ENCODE data around the gene SCNN1B. TPM values are rescaled to one million over a fixed set of nuclear protein-coding genes. Genes with fewer than 3 reads are reported as not detected.

The SCNN1B gene
- total RNA-seq, 1 experiment from 2014 or later = 2.5 TPM

GRCh38 chr16:23357761-23358290 is 55.7 kb downstream of the SCNN1B start:
- DNase-seq (ENCODE audit: low spot score) = no peak
- Histone ChIP-seq H3K27ac (ENCODE audit: low read depth, low read length, poor library complexity, severe bottlenecking) (no peak overlapping the region), H3K27me3 (replicated peaks; ENCODE audit: insufficient read depth, low read depth, low read length, poor library complexity) (no peaks in the 10 kb centered on the region), H3K4me3 (ENCODE audit: low read depth, low read length, poor library complexity, severe bottlenecking) (no peak overlapping the region), H3K9me3 (ENCODE audit: low read depth, low read length, poor library complexity, severe bottlenecking) (no peaks in the 10 kb centered on the region), H3K36me3 (ENCODE audit: insufficient read depth, low read length, poor library complexity, severe bottlenecking) (no peaks in the 10 kb centered on the region), H3K4me1 (ENCODE audit: insufficient read depth, low read length, poor library complexity, severe bottlenecking) (no peaks in the 10 kb centered on the region)
- ChIA-PET POLR2A (ENCODE audit: low non-redundant PET) (no interaction called here), CTCF (no interaction called here)
- no TSS peak for BruUV-seq (replicated peaks)
- intact Hi-C loops (cut with micrococcal nuclease; ENCODE audit: unreplicated experiment) = no loop called here
- TF ChIP-seq, protein P1, sequence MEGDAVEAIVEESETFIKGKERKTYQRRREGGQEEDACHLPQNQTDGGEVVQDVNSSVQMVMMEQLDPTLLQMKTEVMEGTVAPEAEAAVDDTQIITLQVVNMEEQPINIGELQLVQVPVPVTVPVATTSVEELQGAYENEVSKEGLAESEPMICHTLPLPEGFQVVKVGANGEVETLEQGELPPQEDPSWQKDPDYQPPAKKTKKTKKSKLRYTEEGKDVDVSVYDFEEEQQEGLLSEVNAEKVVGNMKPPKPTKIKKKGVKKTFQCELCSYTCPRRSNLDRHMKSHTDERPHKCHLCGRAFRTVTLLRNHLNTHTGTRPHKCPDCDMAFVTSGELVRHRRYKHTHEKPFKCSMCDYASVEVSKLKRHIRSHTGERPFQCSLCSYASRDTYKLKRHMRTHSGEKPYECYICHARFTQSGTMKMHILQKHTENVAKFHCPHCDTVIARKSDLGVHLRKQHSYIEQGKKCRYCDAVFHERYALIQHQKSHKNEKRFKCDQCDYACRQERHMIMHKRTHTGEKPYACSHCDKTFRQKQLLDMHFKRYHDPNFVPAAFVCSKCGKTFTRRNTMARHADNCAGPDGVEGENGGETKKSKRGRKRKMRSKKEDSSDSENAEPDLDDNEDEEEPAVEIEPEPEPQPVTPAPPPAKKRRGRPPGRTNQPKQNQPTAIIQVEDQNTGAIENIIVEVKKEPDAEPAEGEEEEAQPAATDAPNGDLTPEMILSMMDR (conservative IDR thresholded peaks at IDR 0.05; ENCODE audit: low read depth, low read length) = no peak
- no peak for TF ChIP-seq EZH2 (IDR thresholded peaks at IDR 0.05; ENCODE audit: borderline replicate concordance, low read depth, low read length, poor library complexity, severe bottlenecking)

DNA sequence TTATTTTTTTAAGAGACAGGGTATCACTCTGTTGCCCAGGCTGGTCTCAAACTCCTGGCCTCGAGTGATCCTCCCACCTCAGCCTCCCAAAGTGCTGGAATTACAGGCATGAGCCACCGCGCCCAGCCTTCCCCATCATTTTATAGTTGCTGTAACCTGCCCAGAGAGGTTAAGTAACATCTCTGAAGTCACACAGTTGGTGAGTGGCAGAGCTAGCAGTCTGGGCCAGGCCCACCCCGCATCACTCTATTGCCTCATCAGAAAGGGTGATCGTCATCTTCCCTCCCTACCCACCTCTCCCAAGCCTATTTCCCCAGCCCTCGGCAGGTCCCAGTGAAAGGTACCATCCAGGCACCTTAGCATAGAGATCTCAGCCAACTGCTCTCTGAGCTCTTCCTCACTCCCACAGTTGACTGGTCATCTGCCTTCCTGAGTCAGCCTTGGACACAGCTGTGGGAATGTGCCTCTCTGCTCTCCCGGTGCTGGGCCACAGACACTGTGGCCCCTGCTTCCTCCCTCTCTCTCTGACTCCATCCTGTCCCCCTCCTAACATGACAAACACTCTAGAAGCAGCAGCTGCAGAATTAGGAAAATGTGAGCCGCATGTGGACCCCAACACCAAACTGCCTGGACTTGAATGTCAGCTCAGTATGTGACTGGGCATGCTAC is 57.1 kb downstream of the SCNN1B start:
- DNase-seq (ENCODE audit: low spot score) = no peak
- Histone ChIP-seq H3K4me3 (ENCODE audit: low read depth, low read length, poor library complexity, severe bottlenecking) (no peak overlapping the region), H3K27me3 (replicated peaks; ENCODE audit: insufficient read depth, low read depth, low read length, poor library complexity) (no peaks in the 10 kb centered on the region), H3K27ac (ENCODE audit: low read depth, low read length, poor library complexity, severe bottlenecking) (no peak overlapping the region), H3K9me3 (ENCODE audit: low read depth, low read length, poor library complexity, severe bottlenecking) (no peaks in the 10 kb centered on the region), H3K4me1 (ENCODE audit: insufficient read depth, low read length, poor library complexity, severe bottlenecking) (no peaks in the 10 kb centered on the region), H3K36me3 (ENCODE audit: insufficient read depth, low read length, poor library complexity, severe bottlenecking) (no peaks in the 10 kb centered on the region)
- intact Hi-C loops (cut with micrococcal nuclease; ENCODE audit: unreplicated experiment) = no loop called here
- CTCF ChIA-PET = no interaction called here
- POLR2A ChIA-PET (ENCODE audit: low non-redundant PET) = interaction anchor here (0.6 kb wide), 1 partner anchor 605 kb away, joined by 3 read pairs; no protein-coding TSS in a partner anchor
- TF ChIP-seq, protein P1 (conservative IDR thresholded peaks at IDR 0.05; ENCODE audit: low read depth, low read length) = no peak
- no peak for TF ChIP-seq EZH2 (IDR thresholded peaks at IDR 0.05; ENCODE audit: borderline replicate concordance, low read depth, low read length, poor library complexity, severe bottlenecking)
- BruUV-seq (replicated peaks) = no TSS peak

DNA sequence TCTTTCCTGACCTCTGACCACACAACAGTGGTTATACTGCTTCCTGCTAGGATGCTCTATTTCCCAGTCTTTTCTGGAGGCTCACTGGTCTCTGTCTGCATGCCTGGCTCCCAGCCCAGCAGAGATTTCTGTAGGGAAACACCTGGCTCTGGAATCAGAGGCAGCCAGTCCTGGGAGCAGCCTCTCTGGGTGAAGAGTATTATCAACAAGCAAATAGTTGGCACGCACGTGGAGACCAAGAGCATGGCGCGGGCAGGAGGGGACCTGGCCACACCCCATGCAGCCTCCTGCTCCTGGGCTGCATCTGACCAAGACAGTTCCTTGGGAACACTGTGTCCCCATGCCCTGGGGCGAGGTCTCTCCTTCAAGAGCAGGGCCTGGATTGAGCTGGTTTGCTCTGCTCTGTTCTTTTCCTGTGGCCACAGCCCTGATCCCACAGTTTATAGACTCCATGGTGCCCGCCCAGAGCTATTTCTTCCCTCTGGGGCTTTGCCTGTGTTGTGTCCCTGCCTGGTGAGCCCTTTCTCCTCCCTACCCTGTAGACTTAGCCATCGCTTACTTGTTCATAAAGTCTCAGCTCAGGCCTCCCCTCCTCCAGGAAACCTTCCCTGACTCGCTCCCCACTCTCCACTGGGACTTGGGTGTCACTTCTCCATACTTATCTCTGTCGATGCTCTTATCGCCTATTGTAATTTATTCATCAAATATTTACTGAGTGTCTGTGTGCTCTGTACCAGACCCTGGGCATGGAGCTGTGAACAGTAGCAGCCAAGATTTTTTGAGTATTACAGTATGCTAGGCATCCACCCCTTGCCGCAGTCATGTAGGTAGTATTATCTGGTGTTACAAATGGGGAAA is 60.6 kb downstream of the SCNN1B start:
- CTCF ChIA-PET = no interaction called here
- Histone ChIP-seq H3K27ac (ENCODE audit: low read depth, low read length, poor library complexity, severe bottlenecking) (no peak overlapping the region), H3K9me3 (ENCODE audit: low read depth, low read length, poor library complexity, severe bottlenecking) (no peaks in the 10 kb centered on the region), H3K4me1 (ENCODE audit: insufficient read depth, low read length, poor library complexity, severe bottlenecking) (no peaks in the 10 kb centered on the region), H3K27me3 (replicated peaks; ENCODE audit: insufficient read depth, low read depth, low read length, poor library complexity) (no peaks in the 10 kb centered on the region), H3K36me3 (ENCODE audit: insufficient read depth, low read length, poor library complexity, severe bottlenecking) (no peaks in the 10 kb centered on the region), H3K4me3 (ENCODE audit: low read depth, low read length, poor library complexity, severe bottlenecking) (no peak overlapping the region)
- no peak for DNase-seq (ENCODE audit: low spot score)
- no peak for TF ChIP-seq EZH2 (IDR thresholded peaks at IDR 0.05; ENCODE audit: borderline replicate concordance, low read depth, low read length, poor library complexity, severe bottlenecking)
- TF ChIP-seq, protein P1 (conservative IDR thresholded peaks at IDR 0.05; ENCODE audit: low read depth, low read length) = no peak
- intact Hi-C loops (cut with micrococcal nuclease; ENCODE audit: unreplicated experiment) = no loop called here
- POLR2A ChIA-PET (ENCODE audit: low non-redundant PET) = interaction anchor here (0.6 kb wide), 2 partner anchors 7 to 10 kb away, joined by 4 read pairs; no protein-coding TSS in a partner anchor
- BruUV-seq (replicated peaks) = no TSS peak
